ENCODE results near the gene ACAD11. TPM values are rescaled to one million over a fixed set of nuclear protein-coding genes. Genes with fewer than 3 reads are reported as not detected.

The ACAD11 gene
- total RNA-seq, 3 donors from 2014 or later (not counting 1 experiment from before 2014, with no cell fraction given): 15.8 to 30.6 (median 25.2) TPM

DNA sequence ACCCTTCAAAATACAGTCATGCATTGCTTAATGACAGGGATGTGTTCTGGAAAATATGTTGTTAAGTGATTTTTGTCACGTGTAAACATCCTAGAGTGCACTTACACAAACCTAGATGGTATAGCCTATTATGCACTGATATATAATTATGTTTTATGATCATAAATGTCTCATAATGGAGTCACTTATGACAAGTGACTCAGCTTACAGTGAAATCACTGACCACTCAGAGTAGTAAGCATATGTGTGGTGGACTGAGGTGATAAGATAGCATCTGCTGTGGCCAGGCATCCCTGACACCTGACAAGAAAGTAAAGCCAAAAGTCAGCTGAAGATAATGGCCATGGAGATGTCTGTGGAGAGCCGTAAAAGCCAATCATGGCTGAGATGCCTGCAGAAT, 5.4 kb downstream of the ACAD11 start:
- Mint-ChIP-seq H3K9me3 (no peaks in the 10 kb centered on the region), H3K4me3 (no peak overlapping the region), H3K27ac (no peak overlapping the region), H3K4me1 (peaks cover 10 to 16% of the 10 kb centered on the region in 2 donors), H3K36me3 (no peaks in the 10 kb centered on the region), H3K27me3 (ENCODE audit: low read depth in 2 of 2) (no peaks in the 10 kb centered on the region)
- H3K9me3 ChIP-seq (ENCODE audit: control insufficient read depth, insufficient read depth, low read length): no peaks in the 10 kb centered on the region
- peaks cover 4% of the 10 kb centered on the region for H3K4me1 ChIP-seq (ENCODE audit: control insufficient read depth, insufficient read depth, low read length)
- no peak overlapping the region for H3K4me3 ChIP-seq (ENCODE audit: low read length)
- no peak for DNase-seq
- 95% methylated on average over 1 of the region's 2 CpGs for WGBS (ENCODE audit: insufficient coverage)
- intact Hi-C loops (cut with micrococcal nuclease): no loop called here
- TF ChIP-seq, protein P1, sequence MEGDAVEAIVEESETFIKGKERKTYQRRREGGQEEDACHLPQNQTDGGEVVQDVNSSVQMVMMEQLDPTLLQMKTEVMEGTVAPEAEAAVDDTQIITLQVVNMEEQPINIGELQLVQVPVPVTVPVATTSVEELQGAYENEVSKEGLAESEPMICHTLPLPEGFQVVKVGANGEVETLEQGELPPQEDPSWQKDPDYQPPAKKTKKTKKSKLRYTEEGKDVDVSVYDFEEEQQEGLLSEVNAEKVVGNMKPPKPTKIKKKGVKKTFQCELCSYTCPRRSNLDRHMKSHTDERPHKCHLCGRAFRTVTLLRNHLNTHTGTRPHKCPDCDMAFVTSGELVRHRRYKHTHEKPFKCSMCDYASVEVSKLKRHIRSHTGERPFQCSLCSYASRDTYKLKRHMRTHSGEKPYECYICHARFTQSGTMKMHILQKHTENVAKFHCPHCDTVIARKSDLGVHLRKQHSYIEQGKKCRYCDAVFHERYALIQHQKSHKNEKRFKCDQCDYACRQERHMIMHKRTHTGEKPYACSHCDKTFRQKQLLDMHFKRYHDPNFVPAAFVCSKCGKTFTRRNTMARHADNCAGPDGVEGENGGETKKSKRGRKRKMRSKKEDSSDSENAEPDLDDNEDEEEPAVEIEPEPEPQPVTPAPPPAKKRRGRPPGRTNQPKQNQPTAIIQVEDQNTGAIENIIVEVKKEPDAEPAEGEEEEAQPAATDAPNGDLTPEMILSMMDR (IDR thresholded peaks at IDR 0.05): no peak
- H3K27me3 ChIP-seq (ENCODE audit: control insufficient read depth, insufficient read depth, low read length): no peaks in the 10 kb centered on the region
- H3K27ac ChIP-seq (ENCODE audit: low read length): no peak overlapping the region
- ATAC-seq: no peak
- H3K36me3 ChIP-seq (ENCODE audit: control insufficient read depth, insufficient read depth, low read length): no peaks in the 10 kb centered on the region

GRCh38 chr3:132652640-132653270, 6.9 kb downstream of the ACAD11 start:
- intact Hi-C loops (cut with micrococcal nuclease): no loop called here
- peaks cover 0 to 6% of the 10 kb centered on the region in 2 donors for H3K4me1 Mint-ChIP-seq

DNA sequence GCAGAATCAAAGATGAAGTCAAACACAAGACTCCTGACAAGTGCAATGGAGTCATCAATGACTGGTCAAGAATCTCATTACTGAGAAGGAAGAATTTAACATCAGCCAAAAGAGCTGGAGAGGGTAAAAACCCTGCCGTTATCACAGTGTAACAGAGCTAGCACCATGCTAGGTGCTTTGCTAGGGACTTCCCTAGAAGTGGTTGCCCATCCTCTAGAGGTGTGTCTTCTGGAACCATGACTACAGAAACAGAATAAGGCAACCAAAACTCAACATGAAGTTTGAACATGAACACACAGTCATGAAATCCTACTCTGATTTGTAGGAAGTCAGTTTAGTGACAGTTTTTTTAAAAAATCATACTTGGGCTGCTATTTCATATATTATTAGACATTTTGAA, 9.5 kb downstream of the ACAD11 start:
- Histone ChIP-seq H3K27me3 (ENCODE audit: control insufficient read depth, insufficient read depth, low read length) (no peaks in the 10 kb centered on the region), H3K27ac (ENCODE audit: low read length) (no peak overlapping the region), H3K9me3 (ENCODE audit: control insufficient read depth, insufficient read depth, low read length) (no peaks in the 10 kb centered on the region), H3K4me3 (ENCODE audit: low read length) (no peak overlapping the region), H3K36me3 (ENCODE audit: control insufficient read depth, insufficient read depth, low read length) (no peaks in the 10 kb centered on the region), H3K4me1 (ENCODE audit: control insufficient read depth, insufficient read depth, low read length) (no peaks in the 10 kb centered on the region)
- no peak overlapping the region for H3K4me3 Mint-ChIP-seq
- H3K36me3 Mint-ChIP-seq: no peaks in the 10 kb centered on the region
- H3K4me1 Mint-ChIP-seq: no peaks in the 10 kb centered on the region
- no peaks in the 10 kb centered on the region for H3K27me3 Mint-ChIP-seq (ENCODE audit: low read depth in 2 of 2)
- TF ChIP-seq, protein P1 (IDR thresholded peaks at IDR 0.05): no peak
- ATAC-seq: peak in 2 of 3 donors; percentile 34 to 36
- 80% methylated on average over 1 of the region's 1 CpG for WGBS (ENCODE audit: insufficient coverage)
- H3K27ac Mint-ChIP-seq: no peak overlapping the region
- DNase-seq: no peak
- intact Hi-C loops (cut with micrococcal nuclease): no loop called here
- H3K9me3 Mint-ChIP-seq: no peaks in the 10 kb centered on the region

More at GRCh38 chr3:132652640-132653270, 6.9 kb downstream of the ACAD11 start:
- Histone ChIP-seq H3K9me3 (ENCODE audit: control insufficient read depth, insufficient read depth, low read length) (no peaks in the 10 kb centered on the region), H3K27ac (ENCODE audit: low read length) (no peak overlapping the region), H3K4me3 (ENCODE audit: low read length) (no peak overlapping the region), H3K27me3 (ENCODE audit: control insufficient read depth, insufficient read depth, low read length) (no peaks in the 10 kb centered on the region), H3K36me3 (ENCODE audit: control insufficient read depth, insufficient read depth, low read length) (no peaks in the 10 kb centered on the region), H3K4me1 (ENCODE audit: control insufficient read depth, insufficient read depth, low read length) (no peaks in the 10 kb centered on the region)
- no peak for ATAC-seq
- no peak overlapping the region for H3K4me3 Mint-ChIP-seq
- H3K36me3 Mint-ChIP-seq: no peaks in the 10 kb centered on the region
- DNase-seq: no peak
- H3K27ac Mint-ChIP-seq: no peak overlapping the region
- no peaks in the 10 kb centered on the region for H3K9me3 Mint-ChIP-seq
- WGBS (ENCODE audit: insufficient coverage): no CpG with 5 or more reads among the region's 1 CpG
- no peaks in the 10 kb centered on the region for H3K27me3 Mint-ChIP-seq (ENCODE audit: low read depth in 2 of 2)
- TF ChIP-seq, protein P1 (IDR thresholded peaks at IDR 0.05): no peak

DNA sequence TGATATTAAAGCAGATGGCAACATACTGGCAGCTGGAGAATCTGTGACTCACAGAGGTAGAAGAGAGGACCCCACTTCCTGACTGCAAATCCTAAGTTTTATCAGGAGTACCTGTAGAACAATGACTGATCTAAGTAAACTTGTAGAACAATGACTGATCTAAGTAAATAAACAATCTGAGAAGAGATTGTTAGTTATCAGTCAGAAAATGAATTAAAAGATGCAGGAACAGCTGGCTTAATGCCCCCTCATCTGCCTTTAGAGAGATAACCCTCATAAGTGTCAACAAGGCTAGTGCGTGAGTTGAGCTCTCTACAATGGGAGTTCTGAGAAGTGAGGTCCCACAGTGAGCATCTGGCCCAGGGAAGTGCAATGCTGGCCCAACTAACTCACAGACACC, 14.6 kb downstream of the ACAD11 start:
- 91% methylated on average over 1 of the region's 1 CpG for WGBS (ENCODE audit: insufficient coverage)
- TF ChIP-seq, protein P1 (IDR thresholded peaks at IDR 0.05): no peak
- Histone ChIP-seq H3K4me1 (ENCODE audit: control insufficient read depth, insufficient read depth, low read length) (no peaks in the 10 kb centered on the region), H3K36me3 (ENCODE audit: control insufficient read depth, insufficient read depth, low read length) (peaks cover 6% of the 10 kb centered on the region), H3K27me3 (ENCODE audit: control insufficient read depth, insufficient read depth, low read length) (no peaks in the 10 kb centered on the region), H3K4me3 (ENCODE audit: low read length) (no peak overlapping the region), H3K27ac (ENCODE audit: low read length) (no peak overlapping the region), H3K9me3 (ENCODE audit: control insufficient read depth, insufficient read depth, low read length) (no peaks in the 10 kb centered on the region)
- Mint-ChIP-seq H3K27ac (no peak overlapping the region), H3K4me1 (peaks cover 0 to 4% of the 10 kb centered on the region in 2 donors), H3K36me3 (no peaks in the 10 kb centered on the region), H3K27me3 (ENCODE audit: low read depth in 2 of 2) (no peaks in the 10 kb centered on the region), H3K4me3 (no peak overlapping the region), H3K9me3 (no peaks in the 10 kb centered on the region)
- intact Hi-C loops (cut with micrococcal nuclease): no loop called here
- no peak for ATAC-seq
- no peak for DNase-seq

Measured in natural killer cell (primary cell).